Breast epithelium (tissue), 4 donors: ENCODE measurements around the gene OTUB2. TPM values are rescaled to one million over a fixed set of nuclear protein-coding genes. Genes with fewer than 3 reads are reported as not detected.

ENCODE experiments used
- DNase-seq, 2 donors: peaks; one replicate each; pipeline ENCODE4 v3.0.0-alpha.2; 2019; ENCODE audit warnings: low spot score in 2 of 2
- H3K27ac ChIP-seq, 2 donors: fragments of 200-600 bp; sonication (generic) in 1 of 2; one replicate each; pipeline ENCODE4 v1.5.1; 2016 to 2019; ENCODE audit warnings: mild to moderate bottlenecking in 1 of 2
- H3K27me3 ChIP-seq, 2 donors: fragments of 200-600 bp; sonication (generic) in 1 of 2; one replicate each; pipeline versions ENCODE4 v1.5.1 to v1.6.0; 2017 to 2019; ENCODE audit warnings: control low read depth in 1 of 2, mild to moderate bottlenecking in 1 of 2
- H3K36me3 ChIP-seq: fragments of 200-600 bp; one replicate; pipeline ENCODE4 v1.5.1; 2019
- H3K4me1 ChIP-seq, 2 donors: fragments of 200-600 bp; sonication (generic); one replicate each; pipeline ENCODE4 v1.5.1; 2016 to 2019; ENCODE audit warnings: control low read depth in 1 of 2
- H3K4me3 ChIP-seq, 3 donors: fragments of 200-600 bp; sonication (generic); 1 replicate in 2 of 3; 2 replicates in 1 of 3; pipeline ENCODE4 v1.5.1; 2016 to 2019; ENCODE audit warnings: mild to moderate bottlenecking in 3 of 3, moderate library complexity in 2 of 3
- H3K9me3 ChIP-seq, 2 donors: fragments of 200-600 bp; sonication (generic) in 1 of 2; one replicate each; pipeline ENCODE4 v1.5.1; 2016 to 2019; ENCODE audit warnings: control low read depth in 1 of 2
- POLR2A ChIP-seq: fragments of 450-650 bp; IDR thresholded peaks from one replicate; pipeline ENCODE4 v1.6.1; 2016; ENCODE audit warnings: antibody characterized with exemption, mild to moderate bottlenecking, moderate library complexity
- POLR2AphosphoS5 ChIP-seq, 3 donors: sonication (generic); formaldehyde crosslinking; IDR thresholded peaks; one replicate each; pipeline ENCODE4 v1.6.1; 2017; ENCODE audit warnings: antibody characterized with exemption in 3 of 3
- intact Hi-C: fragments of 100-400 bp; cut with DNase I; formaldehyde crosslinking; loops from one replicate; pipeline ENCODE4 v1.15.1; 2023; ENCODE audit warnings: low total_unique reads
- total RNA-seq, 3 donors: library from RNA; depleted of rRNA; stranded (reverse); fragments of >200 nt; gene quantifications; one replicate each; pipeline ENCODE4 v1.1.0, GENCODE V29; 2016
- TF ChIP-seq, protein P1 (sequence below), 3 donors: fragments of 450-650 bp; IDR thresholded peaks; one replicate each; pipeline ENCODE4 v1.5.1; 2016 to 2017; ENCODE audit warnings: antibody characterized with exemption in 3 of 3, mild to moderate bottlenecking in 3 of 3, moderate library complexity in 3 of 3

OTUB2 gene
- total RNA-seq, 3 donors from 2014 or later = 0.64 to 1.6 (median 0.73) TPM

DNA sequence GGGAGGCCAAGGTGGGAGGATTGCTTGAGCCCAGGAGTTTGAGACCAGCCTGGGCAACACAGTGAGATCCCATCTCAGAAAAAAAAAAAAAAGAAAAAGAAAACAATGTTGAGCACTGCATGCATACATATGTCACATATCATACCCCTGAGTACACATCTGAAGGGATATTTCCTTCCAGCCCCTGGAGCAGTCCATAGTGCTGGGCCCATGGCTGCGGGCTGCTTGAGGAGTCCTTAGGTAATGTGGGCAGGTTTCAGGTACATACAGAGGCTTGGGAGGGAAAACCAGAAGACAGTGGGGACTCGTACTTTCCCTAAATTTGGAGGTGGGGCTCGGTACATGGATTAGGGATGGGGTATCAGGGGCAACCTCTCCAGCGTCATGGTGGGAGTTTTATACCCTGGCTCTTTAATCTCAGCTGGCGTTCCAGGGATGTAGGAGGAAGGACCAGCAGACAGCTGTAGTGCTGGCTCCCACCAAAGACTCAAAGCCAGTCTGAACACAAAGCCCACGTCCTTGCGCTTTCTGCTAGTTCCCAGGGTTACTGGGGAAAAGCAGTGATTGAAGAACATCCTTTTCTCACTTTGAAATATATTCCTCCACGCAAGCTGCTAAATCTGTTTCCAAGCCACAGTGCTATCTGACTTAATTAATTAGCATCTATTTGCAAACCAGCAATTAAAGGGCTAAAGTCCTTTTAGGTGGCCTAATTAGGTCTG is 5.2 kb downstream of the OTUB2 start:
- Histone ChIP-seq H3K27ac (no peak overlapping the region), H3K4me1 (no peaks in the 10 kb centered on the region), H3K9me3 (no peaks in the 10 kb centered on the region), H3K36me3 (no peaks in the 10 kb centered on the region), H3K4me3 (no peak overlapping the region), H3K27me3 (no peaks in the 10 kb centered on the region)
- no peak for DNase-seq
- TF ChIP-seq POLR2A = no peak
- TF ChIP-seq POLR2AphosphoS5 (IDR thresholded peaks at IDR 0.05) = no peak
- TF ChIP-seq, protein P1, sequence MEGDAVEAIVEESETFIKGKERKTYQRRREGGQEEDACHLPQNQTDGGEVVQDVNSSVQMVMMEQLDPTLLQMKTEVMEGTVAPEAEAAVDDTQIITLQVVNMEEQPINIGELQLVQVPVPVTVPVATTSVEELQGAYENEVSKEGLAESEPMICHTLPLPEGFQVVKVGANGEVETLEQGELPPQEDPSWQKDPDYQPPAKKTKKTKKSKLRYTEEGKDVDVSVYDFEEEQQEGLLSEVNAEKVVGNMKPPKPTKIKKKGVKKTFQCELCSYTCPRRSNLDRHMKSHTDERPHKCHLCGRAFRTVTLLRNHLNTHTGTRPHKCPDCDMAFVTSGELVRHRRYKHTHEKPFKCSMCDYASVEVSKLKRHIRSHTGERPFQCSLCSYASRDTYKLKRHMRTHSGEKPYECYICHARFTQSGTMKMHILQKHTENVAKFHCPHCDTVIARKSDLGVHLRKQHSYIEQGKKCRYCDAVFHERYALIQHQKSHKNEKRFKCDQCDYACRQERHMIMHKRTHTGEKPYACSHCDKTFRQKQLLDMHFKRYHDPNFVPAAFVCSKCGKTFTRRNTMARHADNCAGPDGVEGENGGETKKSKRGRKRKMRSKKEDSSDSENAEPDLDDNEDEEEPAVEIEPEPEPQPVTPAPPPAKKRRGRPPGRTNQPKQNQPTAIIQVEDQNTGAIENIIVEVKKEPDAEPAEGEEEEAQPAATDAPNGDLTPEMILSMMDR (IDR thresholded peaks at IDR 0.05) = no peak
- intact Hi-C loops = loop anchor here (10.0 kb wide), 1 partner anchor 93 kb away; the partner anchor contains the start of gene IFI27L2

DNA sequence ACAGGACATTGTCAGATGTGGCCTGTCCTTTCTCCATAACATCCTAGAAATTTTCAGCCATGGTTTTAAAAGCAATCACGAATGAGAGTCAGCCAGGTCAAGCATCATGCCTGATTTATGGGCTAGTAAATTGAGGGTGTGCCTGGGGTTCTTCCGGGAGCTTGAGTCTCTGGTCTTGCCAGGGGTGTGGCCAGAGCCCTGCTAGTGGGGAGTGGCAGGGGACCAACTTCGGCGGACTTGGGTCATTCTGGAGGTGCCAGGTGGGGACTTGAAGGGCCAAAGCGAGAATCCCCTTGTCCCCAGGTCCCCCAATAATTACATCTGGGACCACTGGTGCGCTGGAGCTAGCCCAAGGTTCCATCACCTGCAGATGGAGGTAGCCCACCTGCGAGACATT is 5.7 kb downstream of the OTUB2 start:
- no peaks in the 10 kb centered on the region for H3K4me1 ChIP-seq
- no peak for DNase-seq
- intact Hi-C loops = loop anchor here (10.0 kb wide), 1 partner anchor 93 kb away; the partner anchor contains the start of gene IFI27L2
- H3K9me3 ChIP-seq = no peaks in the 10 kb centered on the region
- no peaks in the 10 kb centered on the region for H3K36me3 ChIP-seq
- no peak overlapping the region for H3K4me3 ChIP-seq
- H3K27ac ChIP-seq = no peak overlapping the region
- TF ChIP-seq, protein P1 (IDR thresholded peaks at IDR 0.05) = no peak
- TF ChIP-seq POLR2AphosphoS5 (IDR thresholded peaks at IDR 0.05) (no peak), POLR2A (no peak)
- no peaks in the 10 kb centered on the region for H3K27me3 ChIP-seq

DNA sequence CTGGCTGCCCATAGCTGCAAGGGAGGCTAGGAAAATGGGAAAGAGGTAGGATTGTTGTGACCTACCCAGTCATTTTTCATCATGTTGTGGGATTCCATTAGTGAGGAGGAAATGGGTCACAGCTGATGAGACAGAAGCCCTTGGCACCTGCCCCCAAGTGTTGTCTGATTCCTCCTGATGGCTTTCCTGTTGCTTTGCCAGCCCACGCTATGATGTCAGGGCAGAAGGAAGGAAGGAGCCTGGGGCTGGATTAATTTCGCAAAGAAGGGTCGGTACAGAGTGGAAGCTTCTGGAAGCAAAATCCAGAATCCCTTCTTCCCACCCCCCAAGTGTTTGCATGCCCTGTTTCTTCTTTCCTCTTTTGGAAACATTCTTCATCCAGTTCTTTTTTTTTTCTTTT is 8.7 kb downstream of the OTUB2 start:
- no peak for DNase-seq
- no peaks in the 10 kb centered on the region for H3K27me3 ChIP-seq
- intact Hi-C loops = loop anchor here (10.0 kb wide), 1 partner anchor 90 kb away; the partner anchor contains the start of gene IFI27L2
- H3K36me3 ChIP-seq = no peaks in the 10 kb centered on the region
- no peak for TF ChIP-seq POLR2AphosphoS5 (IDR thresholded peaks at IDR 0.05)
- TF ChIP-seq POLR2A = no peak
- TF ChIP-seq, protein P1 (IDR thresholded peaks at IDR 0.05) = no peak
- H3K9me3 ChIP-seq = no peaks in the 10 kb centered on the region
- H3K4me3 ChIP-seq = no peak overlapping the region
- no peak overlapping the region for H3K27ac ChIP-seq
- H3K4me1 ChIP-seq = no peaks in the 10 kb centered on the region

DNA sequence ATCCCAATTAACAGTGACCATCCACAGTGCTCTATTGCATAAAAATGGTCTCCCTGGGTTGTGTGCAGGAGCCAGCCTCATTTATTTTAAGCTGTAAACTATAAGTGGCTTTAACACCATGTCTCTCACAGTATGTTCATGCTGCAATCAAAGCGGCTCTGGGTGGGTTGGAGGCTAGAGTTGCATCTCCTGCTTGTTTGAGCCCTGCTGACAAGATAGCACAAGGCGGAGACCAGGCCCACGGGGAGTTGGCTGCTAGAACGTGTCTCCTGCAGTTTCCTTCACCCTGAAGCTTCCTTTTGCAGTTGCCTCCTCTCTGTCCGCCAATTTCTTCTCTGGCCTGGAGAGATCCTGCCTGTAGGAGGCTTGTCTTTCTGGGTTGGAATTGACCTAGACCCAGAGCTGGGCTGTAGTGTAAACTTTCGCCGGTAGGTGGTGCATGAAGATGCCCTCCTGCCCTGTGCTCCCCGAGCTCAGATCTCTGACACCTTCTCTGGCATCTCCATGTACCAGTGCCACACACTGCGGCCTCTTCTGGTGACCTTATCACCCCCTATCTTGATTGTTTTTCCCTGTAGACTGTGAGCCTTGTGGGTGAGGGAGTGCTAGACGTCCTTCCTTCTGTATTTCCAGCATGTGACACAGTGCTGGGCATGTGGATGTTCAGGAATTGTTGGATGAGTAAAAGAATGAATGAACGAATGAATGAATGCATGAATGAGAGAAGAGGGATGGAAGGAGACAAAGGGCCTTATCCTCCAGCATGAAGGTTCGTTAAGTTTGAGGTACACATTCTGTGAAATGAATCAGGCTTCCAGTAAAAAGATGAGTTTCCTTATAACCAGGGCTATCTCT is 10.4 kb downstream of the OTUB2 start:
- DNase-seq = peak; percentile 30 to 65
- intact Hi-C loops = loop anchor here (10.0 kb wide), 1 partner anchor 88 kb away; the partner anchor contains the start of gene IFI27L2
- no peaks in the 10 kb centered on the region for H3K27me3 ChIP-seq
- H3K4me3 ChIP-seq = no peak overlapping the region
- no peaks in the 10 kb centered on the region for H3K9me3 ChIP-seq
- H3K4me1 ChIP-seq = no peaks in the 10 kb centered on the region
- TF ChIP-seq POLR2AphosphoS5 (IDR thresholded peaks at IDR 0.05) = no peak
- TF ChIP-seq, protein P1 (IDR thresholded peaks at IDR 0.05) = peak; percentile 60 to 81 (median 75)
- no peaks in the 10 kb centered on the region for H3K36me3 ChIP-seq
- H3K27ac ChIP-seq = no peak overlapping the region
